ENCODE measurements around the gene HIPK2.

- TF ChIP-seq CTCF (IDR thresholded peaks at IDR 0.05; ENCODE audit: borderline replicate concordance, extremely low read depth, low read length, poor library complexity, severe bottlenecking) (no peak), EZH2 (IDR thresholded peaks at IDR 0.05; ENCODE audit: borderline replicate concordance, low read depth, low read length, severe bottlenecking) (no peak)
Observed at GRCh38 chr7:139735912-139736595, 41.7 kb downstream of the HIPK2 start.

Data from DND-41 (cell line).